ENCODE data around the gene DDO.
"Not testable (repeated sequence)": the region's sequence is repeated elsewhere in the genome, so short reads cannot be mapped to it uniquely, and the experiment has no call there.

DDO gene

GRCh38 chr6:110367825-110368224 lies 47.5 kb downstream of the DDO start:
- no peak for DNase-seq (ENCODE audit: low read depth)

- DNase-seq (ENCODE audit: low read depth): no peak
These were observed 48.4 kb downstream of the DDO start for GRCh38 chr6:110366975-110367374.

- DNase-seq (ENCODE audit: low read depth): no peak
These were observed 49.1 kb downstream of the DDO start for GRCh38 chr6:110366256-110366655.

GRCh38 chr6:110364364-110365105 lies 50.8 kb downstream of the DDO start:
- no peak for DNase-seq (ENCODE audit: low read depth)

- DNase-seq (ENCODE audit: low read depth): no peak
These were observed 51.6 kb downstream of the DDO start for GRCh38 chr6:110363748-110364147.

- no peak for DNase-seq (ENCODE audit: low read depth)
These were observed 54.7 kb downstream of the DDO start for GRCh38 chr6:110360676-110361075.

GRCh38 chr6:110359556-110359955 lies 55.8 kb downstream of the DDO start:
- no peak for DNase-seq (ENCODE audit: low read depth)

GRCh38 chr6:110358553-110359160 lies 56.7 kb downstream of the DDO start:
- no peak for DNase-seq (ENCODE audit: low read depth)

GRCh38 chr6:110357664-110358552 lies 57.5 kb downstream of the DDO start, which contains the start of gene METTL24:
METTL24 (minus strand) TSS chr6:110358349; CDS start chr6:110358272, 77 bp downstream.
- DNase-seq (ENCODE audit: low read depth): no peak

GRCh38 chr6:110357298-110357663 lies 58.1 kb downstream of the DDO start:
- peak; percentile 10 for DNase-seq (ENCODE audit: low read depth)

- no peak for DNase-seq (ENCODE audit: low read depth)
These were observed 58.6 kb downstream of the DDO start for GRCh38 chr6:110356778-110357177.

- DNase-seq (ENCODE audit: low read depth): no peak
These were observed 59.6 kb downstream of the DDO start for GRCh38 chr6:110355727-110356126.

- no peak for DNase-seq (ENCODE audit: low read depth)
These were observed 60.4 kb downstream of the DDO start for GRCh38 chr6:110355022-110355421.

- DNase-seq (ENCODE audit: low read depth): no peak
These were observed 61.2 kb downstream of the DDO start for GRCh38 chr6:110354153-110354552.

GRCh38 chr6:110353457-110354001 lies 61.8 kb downstream of the DDO start:
- DNase-seq (ENCODE audit: low read depth): no peak

GRCh38 chr6:110352563-110353262 lies 62.7 kb downstream of the DDO start:
- peak; percentile 27 for DNase-seq (ENCODE audit: low read depth)

- no peak for DNase-seq (ENCODE audit: low read depth)
These were observed 63.4 kb downstream of the DDO start for GRCh38 chr6:110351986-110352385.

- no peak for DNase-seq (ENCODE audit: low read depth)
These were observed 63.8 kb downstream of the DDO start for GRCh38 chr6:110351546-110351945.

- DNase-seq (ENCODE audit: low read depth): not testable (repeated sequence)
These were observed 64.8 kb downstream of the DDO start for GRCh38 chr6:110350593-110350992.

GRCh38 chr6:110348961-110349690 lies 66.2 kb downstream of the DDO start:
- no peak for DNase-seq (ENCODE audit: low read depth)

- DNase-seq (ENCODE audit: low read depth): no peak
These were observed 70.3 kb downstream of the DDO start for GRCh38 chr6:110345025-110345424.
